Tibial nerve (tissue), 4 donors: ENCODE data around the gene COL25A1. TPM values are rescaled to one million over a fixed set of nuclear protein-coding genes. Genes with fewer than 3 reads are reported as not detected.

ENCODE experiments used
- DNase-seq, 2 donors: peaks; one replicate each; pipeline ENCODE4 v3.0.0-alpha.2; 2019; ENCODE audit warnings: low spot score in 2 of 2
- H3K27ac ChIP-seq, 4 donors: fragments of 200-600 bp; sonication (generic) in 3 of 4; one replicate each; pipeline ENCODE4 v1.5.1; 2017 to 2019; ENCODE audit warnings: mild to moderate bottlenecking in 1 of 4
- H3K27me3 ChIP-seq, 2 donors: fragments of 200-600 bp; sonication (generic) in 1 of 2; one replicate each; pipeline versions ENCODE4 v1.5.1 to v1.6.0; 2017 to 2019
- H3K36me3 ChIP-seq, 3 donors: fragments of 200-600 bp; sonication (generic); one replicate each; pipeline ENCODE4 v1.5.1; 2018 to 2019
- H3K4me1 ChIP-seq, 4 donors: fragments of 200-600 bp; sonication (generic) in 3 of 4; one replicate each; pipeline ENCODE4 v1.5.1; 2017 to 2019
- H3K4me3 ChIP-seq, 4 donors: fragments of 200-600 bp; sonication (generic) in 3 of 4; one replicate each; pipeline ENCODE4 v1.5.1; 2017 to 2019; ENCODE audit warnings: mild to moderate bottlenecking in 1 of 4, moderate library complexity in 1 of 4
- H3K9me3 ChIP-seq, 4 donors: fragments of 200-600 bp; sonication (generic) in 3 of 4; one replicate each; pipeline ENCODE4 v1.5.1; 2017 to 2019
- CTCF ChIP-seq, 5 experiments: fragments of 200-600 bp in 3 of 5; fragments of 450-650 bp in 2 of 5; sonication (generic) in 3 of 5; IDR thresholded peaks; one replicate each; pipeline ENCODE4 v1.5.1; 2016 to 2019; ENCODE audit warnings: antibody characterized with exemption in 5 of 5, mild to moderate bottlenecking in 3 of 5, moderate library complexity in 2 of 5
- EP300 ChIP-seq, 2 donors: sonication (generic); formaldehyde crosslinking; IDR thresholded peaks; one replicate each; pipeline ENCODE4 v1.6.1; 2017; ENCODE audit warnings: antibody characterized with exemption in 2 of 2, mild to moderate bottlenecking in 1 of 2
- POLR2A ChIP-seq, 2 donors: fragments of 450-650 bp; IDR thresholded peaks; one replicate each; pipeline ENCODE4 v1.6.1; 2017; ENCODE audit warnings: antibody characterized with exemption in 2 of 2, mild to moderate bottlenecking in 2 of 2, moderate library complexity in 2 of 2
- WGBS, 2 donors: methylation state at CpG; one replicate each; pipeline ENCODE4 v1.1.5; 2018; 5-methylcytosine and 5-hydroxymethylcytosine counted together
- total RNA-seq, 4 donors: library from RNA; depleted of rRNA; stranded (reverse); fragments of >200 nt; gene quantifications; one replicate each; pipeline ENCODE4 v1.1.0, GENCODE V29; 2016

COL25A1 gene
- total RNA-seq, 4 donors from 2014 or later = 1.5 to 4.1 (median 2.3) TPM

DNA sequence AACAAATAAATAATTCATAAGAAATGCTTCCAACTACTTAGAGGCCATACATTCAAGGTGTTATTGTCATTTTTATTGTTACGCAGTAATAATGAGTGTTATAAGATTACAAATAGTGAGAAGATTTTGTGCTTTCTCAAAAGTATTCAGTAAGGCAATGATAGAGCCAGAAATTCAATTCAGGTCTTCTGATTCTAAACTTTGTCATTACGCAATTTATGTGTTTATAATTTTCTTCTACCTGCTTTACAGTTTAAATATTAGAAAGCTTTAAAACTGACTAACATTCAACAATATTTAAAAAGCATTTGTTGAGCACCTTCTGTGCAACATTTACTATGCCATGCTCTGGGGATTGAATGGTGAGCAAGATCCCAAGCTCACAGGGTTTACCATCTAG, 356.2 kb downstream of the COL25A1 start:
- no peaks in the 10 kb centered on the region for H3K9me3 ChIP-seq
- DNase-seq = no peak
- H3K27ac ChIP-seq = no peak overlapping the region
- H3K36me3 ChIP-seq = no peaks in the 10 kb centered on the region
- WGBS, 2 donors = 97 to 98% methylated on average over 2 of the region's 2 CpGs
- H3K27me3 ChIP-seq = no peaks in the 10 kb centered on the region
- no peak overlapping the region for H3K4me3 ChIP-seq
- H3K4me1 ChIP-seq = no peaks in the 10 kb centered on the region
- no peak for TF ChIP-seq POLR2A (IDR thresholded peaks at IDR 0.05)

GRCh38 chr4:108943976-108944591, 358.4 kb downstream of the COL25A1 start:
- no peaks in the 10 kb centered on the region for H3K27me3 ChIP-seq
- DNase-seq = no peak
- no peak overlapping the region for H3K27ac ChIP-seq
- 49 to 53% methylated on average over 4 of the region's 4 CpGs for WGBS, 2 donors
- H3K4me3 ChIP-seq = no peak overlapping the region
- H3K4me1 ChIP-seq = no peaks in the 10 kb centered on the region
- TF ChIP-seq EP300 (IDR thresholded peaks at IDR 0.05) = no peak
- no peak for TF ChIP-seq POLR2A (IDR thresholded peaks at IDR 0.05)
- TF ChIP-seq CTCF (IDR thresholded peaks at IDR 0.05) = no peak
- no peaks in the 10 kb centered on the region for H3K9me3 ChIP-seq
- no peaks in the 10 kb centered on the region for H3K36me3 ChIP-seq

DNA sequence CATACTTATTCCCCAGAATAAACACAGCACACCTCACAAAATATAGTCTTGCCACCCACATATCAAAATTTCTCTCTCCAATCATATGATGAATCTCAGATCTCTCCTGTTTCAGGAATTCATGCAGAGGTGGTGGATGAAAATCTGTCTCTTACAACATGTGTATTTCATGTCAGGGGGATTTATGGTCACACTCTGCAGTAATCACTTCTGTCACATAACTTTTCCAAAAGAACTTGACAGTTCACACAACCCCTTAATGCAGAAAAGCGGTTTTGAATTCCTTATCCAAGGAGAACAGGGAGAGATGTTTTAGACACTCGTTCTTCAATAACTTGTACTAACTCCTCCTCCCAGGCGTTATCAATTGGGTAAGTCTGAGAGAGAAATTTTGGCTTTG, 359.1 kb downstream of the COL25A1 start:
- DNase-seq = no peak
- H3K4me1 ChIP-seq = no peaks in the 10 kb centered on the region
- no peak overlapping the region for H3K4me3 ChIP-seq
- no peaks in the 10 kb centered on the region for H3K36me3 ChIP-seq
- H3K9me3 ChIP-seq = no peaks in the 10 kb centered on the region
- TF ChIP-seq EP300 (IDR thresholded peaks at IDR 0.05) (no peak), POLR2A (IDR thresholded peaks at IDR 0.05) (no peak), CTCF (IDR thresholded peaks at IDR 0.05) (no peak)
- H3K27me3 ChIP-seq = no peaks in the 10 kb centered on the region
- no peak overlapping the region for H3K27ac ChIP-seq
- 73 to 78% methylated on average over 3 of the region's 3 CpGs for WGBS, 2 donors

DNA sequence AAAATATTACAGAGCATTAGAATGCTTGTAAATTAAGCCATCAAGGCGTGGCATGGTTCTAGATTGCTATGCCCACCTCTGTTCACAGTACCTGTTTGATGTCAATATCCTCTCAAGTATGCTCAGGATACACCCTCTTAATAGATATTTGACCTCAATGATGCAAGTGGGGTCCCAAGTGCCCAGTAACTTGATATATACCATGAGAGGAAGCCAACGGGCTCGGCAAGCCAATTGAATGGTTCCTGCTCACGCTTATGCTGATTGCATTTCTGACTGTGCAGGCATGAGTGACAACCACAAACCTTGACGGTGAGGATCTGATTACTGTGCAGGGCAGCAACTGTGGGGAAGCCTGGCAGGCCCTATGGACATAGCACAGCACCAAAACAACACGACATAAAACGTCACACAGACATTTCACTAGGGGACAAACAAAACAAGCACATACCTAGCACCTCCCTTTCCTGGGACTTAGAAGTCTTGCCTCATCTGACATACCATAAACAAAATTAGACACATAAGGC, 360.5 kb downstream of the COL25A1 start:
- no peaks in the 10 kb centered on the region for H3K4me1 ChIP-seq
- H3K27ac ChIP-seq = no peak overlapping the region
- H3K36me3 ChIP-seq = no peaks in the 10 kb centered on the region
- TF ChIP-seq CTCF (IDR thresholded peaks at IDR 0.05) (no peak), POLR2A (IDR thresholded peaks at IDR 0.05) (no peak), EP300 (IDR thresholded peaks at IDR 0.05) (no peak)
- no peak overlapping the region for H3K4me3 ChIP-seq
- 88 to 93% methylated on average over 7 of the region's 7 CpGs for WGBS, 2 donors
- no peaks in the 10 kb centered on the region for H3K27me3 ChIP-seq
- no peak for DNase-seq
- no peaks in the 10 kb centered on the region for H3K9me3 ChIP-seq

GRCh38 chr4:108940634-108941033, 361.8 kb downstream of the COL25A1 start:
- no peak for DNase-seq
- H3K27me3 ChIP-seq = no peaks in the 10 kb centered on the region
- H3K4me3 ChIP-seq = no peak overlapping the region
- TF ChIP-seq POLR2A (IDR thresholded peaks at IDR 0.05) (no peak), EP300 (IDR thresholded peaks at IDR 0.05) (no peak)
- H3K36me3 ChIP-seq = no peaks in the 10 kb centered on the region
- H3K4me1 ChIP-seq = no peaks in the 10 kb centered on the region
- H3K9me3 ChIP-seq = no peaks in the 10 kb centered on the region
- H3K27ac ChIP-seq = no peak overlapping the region
- WGBS, 2 donors = 90 to 97% methylated on average over 1 of the region's 1 CpG

GRCh38 chr4:108940149-108940548, 362.3 kb downstream of the COL25A1 start:
- Histone ChIP-seq H3K4me3 (no peak overlapping the region), H3K9me3 (no peaks in the 10 kb centered on the region), H3K27me3 (no peaks in the 10 kb centered on the region), H3K4me1 (no peaks in the 10 kb centered on the region), H3K27ac (no peak overlapping the region), H3K36me3 (no peaks in the 10 kb centered on the region)
- WGBS, 2 donors = 85 to 88% methylated on average over 5 of the region's 5 CpGs
- DNase-seq = no peak
- TF ChIP-seq POLR2A (IDR thresholded peaks at IDR 0.05) (no peak), CTCF (IDR thresholded peaks at IDR 0.05) (no peak), EP300 (IDR thresholded peaks at IDR 0.05) (no peak)
